ENCODE data around the gene MACROD2. TPM values are rescaled to one million over a fixed set of nuclear protein-coding genes. Genes with fewer than 3 reads are reported as not detected.

MACROD2 gene
- total RNA-seq, 1 donor from 2014 or later: 6.4 TPM

DNA sequence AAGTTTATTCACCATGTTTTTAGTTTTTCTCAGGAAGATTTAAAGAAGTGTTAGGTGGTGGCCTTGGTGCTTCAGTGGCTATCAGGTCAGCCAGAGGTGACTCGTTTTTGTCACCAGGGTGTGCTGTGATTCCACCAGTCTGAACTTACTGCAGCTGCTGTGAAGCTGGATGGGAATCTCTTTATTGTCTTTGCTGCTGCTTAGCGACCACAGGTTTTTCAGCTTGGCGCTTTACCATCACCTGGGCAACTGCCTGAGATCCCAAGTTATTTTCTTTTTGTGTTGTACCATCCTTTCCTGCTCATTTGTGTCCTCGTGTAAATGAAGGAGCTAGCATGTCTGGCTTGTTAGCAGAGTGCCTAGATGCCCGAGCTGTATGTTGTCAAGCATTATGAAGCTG lies 146.9 kb downstream of the MACROD2 start:
- TF ChIP-seq, protein P1, sequence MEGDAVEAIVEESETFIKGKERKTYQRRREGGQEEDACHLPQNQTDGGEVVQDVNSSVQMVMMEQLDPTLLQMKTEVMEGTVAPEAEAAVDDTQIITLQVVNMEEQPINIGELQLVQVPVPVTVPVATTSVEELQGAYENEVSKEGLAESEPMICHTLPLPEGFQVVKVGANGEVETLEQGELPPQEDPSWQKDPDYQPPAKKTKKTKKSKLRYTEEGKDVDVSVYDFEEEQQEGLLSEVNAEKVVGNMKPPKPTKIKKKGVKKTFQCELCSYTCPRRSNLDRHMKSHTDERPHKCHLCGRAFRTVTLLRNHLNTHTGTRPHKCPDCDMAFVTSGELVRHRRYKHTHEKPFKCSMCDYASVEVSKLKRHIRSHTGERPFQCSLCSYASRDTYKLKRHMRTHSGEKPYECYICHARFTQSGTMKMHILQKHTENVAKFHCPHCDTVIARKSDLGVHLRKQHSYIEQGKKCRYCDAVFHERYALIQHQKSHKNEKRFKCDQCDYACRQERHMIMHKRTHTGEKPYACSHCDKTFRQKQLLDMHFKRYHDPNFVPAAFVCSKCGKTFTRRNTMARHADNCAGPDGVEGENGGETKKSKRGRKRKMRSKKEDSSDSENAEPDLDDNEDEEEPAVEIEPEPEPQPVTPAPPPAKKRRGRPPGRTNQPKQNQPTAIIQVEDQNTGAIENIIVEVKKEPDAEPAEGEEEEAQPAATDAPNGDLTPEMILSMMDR (conservative IDR thresholded peaks at IDR 0.05): peak; percentile 86
- H3K27me3 Mint-ChIP-seq (ENCODE audit: low read depth): no peaks in the 10 kb centered on the region
- H3K4me3 Mint-ChIP-seq: no peak overlapping the region
- H3K27ac Mint-ChIP-seq (ENCODE audit: unreplicated experiment): peak overlapping the region; percentile 30
- DNase-seq (ENCODE audit: low read depth, low spot score): peak; percentile 56
- peaks cover 18% of the 10 kb centered on the region for H3K4me1 Mint-ChIP-seq
- H3K36me3 Mint-ChIP-seq (ENCODE audit: low read depth): no peaks in the 10 kb centered on the region
- H3K9me3 Mint-ChIP-seq: no peaks in the 10 kb centered on the region

DNA sequence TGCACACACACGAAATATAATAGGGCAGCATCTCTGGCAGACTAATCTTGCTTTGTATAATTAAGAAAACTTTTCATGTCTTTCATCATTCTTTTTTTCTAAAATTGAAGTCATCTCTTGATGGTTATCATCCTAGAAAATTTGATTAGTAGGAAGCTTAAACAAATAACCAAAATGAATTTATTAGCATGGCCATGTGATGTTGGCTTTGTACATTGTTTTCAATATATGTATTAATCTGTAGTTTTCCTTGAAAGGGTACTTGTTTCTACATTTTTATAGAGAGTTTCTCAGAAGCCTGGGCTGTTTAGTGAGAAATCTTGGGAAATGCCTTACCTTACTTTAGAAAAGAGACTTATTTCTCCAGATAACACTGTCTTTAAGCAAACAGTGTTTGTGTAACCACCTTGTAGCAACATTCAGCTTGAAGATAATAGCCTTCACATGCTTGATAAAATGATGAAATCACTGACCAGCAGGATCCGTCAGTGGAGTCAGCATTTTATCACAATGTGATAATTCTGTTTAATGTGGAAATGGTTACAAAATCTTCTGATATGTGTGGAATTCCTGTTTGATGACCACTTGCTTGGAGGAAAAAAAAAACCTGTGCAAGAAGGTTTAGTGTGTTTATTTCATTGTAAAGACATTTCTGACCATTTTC lies 147.8 kb downstream of the MACROD2 start:
- Mint-ChIP-seq H3K36me3 (ENCODE audit: low read depth) (no peaks in the 10 kb centered on the region), H3K9me3 (no peaks in the 10 kb centered on the region), H3K4me3 (no peak overlapping the region), H3K27me3 (ENCODE audit: low read depth) (no peaks in the 10 kb centered on the region), H3K27ac (ENCODE audit: unreplicated experiment) (no peak overlapping the region), H3K4me1 (peaks cover 18% of the 10 kb centered on the region)
- DNase-seq (ENCODE audit: low read depth, low spot score): no peak
- TF ChIP-seq, protein P1 (conservative IDR thresholded peaks at IDR 0.05): no peak

DNA sequence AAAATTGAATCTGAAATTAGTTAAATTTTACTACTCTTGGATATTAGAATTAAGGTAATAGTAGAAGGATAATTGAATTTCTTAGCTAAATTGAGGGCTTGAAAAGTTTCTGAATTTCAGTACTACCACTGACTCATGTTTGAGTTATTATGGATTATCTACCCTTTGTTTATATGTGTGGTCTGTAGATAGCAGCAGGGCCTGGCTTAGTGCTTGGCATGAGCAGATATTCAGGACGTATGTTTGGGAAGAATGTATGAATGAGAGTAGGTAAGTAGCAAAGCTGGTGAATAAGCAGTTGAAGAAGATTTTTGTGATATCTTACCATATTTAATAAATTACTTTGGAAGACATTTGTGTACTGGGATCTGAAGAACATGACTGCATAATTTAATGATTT lies 152.7 kb downstream of the MACROD2 start:
- Mint-ChIP-seq H3K27me3 (ENCODE audit: low read depth) (no peaks in the 10 kb centered on the region), H3K36me3 (ENCODE audit: low read depth) (no peaks in the 10 kb centered on the region), H3K9me3 (no peaks in the 10 kb centered on the region), H3K4me3 (no peak overlapping the region), H3K27ac (ENCODE audit: unreplicated experiment) (no peak overlapping the region), H3K4me1 (peaks cover 6% of the 10 kb centered on the region)
- TF ChIP-seq, protein P1 (conservative IDR thresholded peaks at IDR 0.05): no peak
- no peak for DNase-seq (ENCODE audit: low read depth, low spot score)

DNA sequence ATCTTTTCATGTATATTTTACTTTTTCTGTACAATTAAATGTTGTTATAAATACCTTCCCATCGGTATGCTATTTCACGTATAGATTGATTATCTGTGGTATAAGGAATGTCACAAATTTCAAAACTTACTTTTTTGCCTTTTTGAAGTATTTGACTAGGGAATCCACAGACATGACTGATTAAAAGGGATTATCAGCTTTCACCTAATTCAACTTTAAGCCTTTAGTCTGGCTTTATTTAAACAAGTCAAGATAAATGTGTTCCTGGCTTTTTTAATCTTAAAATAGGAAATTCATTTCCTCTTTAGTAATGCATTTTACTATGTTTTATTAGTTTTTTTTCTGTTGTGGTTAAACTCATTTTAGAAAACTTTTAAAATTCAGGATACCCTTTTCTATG lies 160.0 kb downstream of the MACROD2 start:
- Mint-ChIP-seq H3K36me3 (ENCODE audit: low read depth) (no peaks in the 10 kb centered on the region), H3K4me1 (no peaks in the 10 kb centered on the region), H3K27me3 (ENCODE audit: low read depth) (no peaks in the 10 kb centered on the region), H3K27ac (ENCODE audit: unreplicated experiment) (no peak overlapping the region), H3K4me3 (no peak overlapping the region), H3K9me3 (peaks cover 21% of the 10 kb centered on the region)
- DNase-seq (ENCODE audit: low read depth, low spot score): no peak
- TF ChIP-seq, protein P1 (conservative IDR thresholded peaks at IDR 0.05): no peak

DNA sequence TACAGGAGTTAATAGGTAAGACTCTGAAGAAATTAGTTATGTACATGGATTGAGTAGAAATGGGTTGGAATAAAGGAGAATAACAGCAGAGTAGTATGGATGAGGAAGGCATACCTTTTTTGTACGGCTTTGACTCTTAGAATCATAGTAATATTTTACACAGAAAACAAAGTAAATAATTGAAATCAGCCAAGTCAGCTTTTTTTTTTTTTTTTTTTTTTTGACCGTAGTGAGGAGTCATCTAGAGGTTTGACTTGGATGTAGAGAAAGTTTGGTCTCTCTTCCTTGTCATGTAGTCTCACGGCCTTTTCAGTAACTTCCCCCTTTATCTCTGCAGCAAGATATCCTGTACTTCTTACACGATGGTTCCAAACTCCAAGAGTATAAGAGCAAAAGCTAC lies 183.2 kb downstream of the MACROD2 start:
- peaks cover 18% of the 10 kb centered on the region for H3K9me3 Mint-ChIP-seq
- TF ChIP-seq, protein P1 (conservative IDR thresholded peaks at IDR 0.05): no peak
- H3K4me3 Mint-ChIP-seq: no peak overlapping the region
- H3K27ac Mint-ChIP-seq (ENCODE audit: unreplicated experiment): no peak overlapping the region
- H3K4me1 Mint-ChIP-seq: no peaks in the 10 kb centered on the region
- DNase-seq (ENCODE audit: low read depth, low spot score): no peak
- H3K36me3 Mint-ChIP-seq (ENCODE audit: low read depth): peaks cover 15% of the 10 kb centered on the region
- H3K27me3 Mint-ChIP-seq (ENCODE audit: low read depth): no peaks in the 10 kb centered on the region

Data from neural crest cell (in vitro differentiated cells).